Activated naive CD8-positive, alpha-beta T cell treated with anti-CD3 and anti-CD28 coated beads, Interleukin-2, amount 50 U/mL, for 16 hours (primary cell): ENCODE results near the gene STMN3.
"Not testable (repeated sequence)": the region's sequence is repeated elsewhere in the genome, so short reads cannot be mapped to it uniquely, and the experiment has no call there.

Experiments used
- DNase-seq: peaks from one replicate; pipeline ENCODE4 v3.0.0-alpha.2; 2020; ENCODE audit warnings: low read depth, low spot score

STMN3 gene

DNA sequence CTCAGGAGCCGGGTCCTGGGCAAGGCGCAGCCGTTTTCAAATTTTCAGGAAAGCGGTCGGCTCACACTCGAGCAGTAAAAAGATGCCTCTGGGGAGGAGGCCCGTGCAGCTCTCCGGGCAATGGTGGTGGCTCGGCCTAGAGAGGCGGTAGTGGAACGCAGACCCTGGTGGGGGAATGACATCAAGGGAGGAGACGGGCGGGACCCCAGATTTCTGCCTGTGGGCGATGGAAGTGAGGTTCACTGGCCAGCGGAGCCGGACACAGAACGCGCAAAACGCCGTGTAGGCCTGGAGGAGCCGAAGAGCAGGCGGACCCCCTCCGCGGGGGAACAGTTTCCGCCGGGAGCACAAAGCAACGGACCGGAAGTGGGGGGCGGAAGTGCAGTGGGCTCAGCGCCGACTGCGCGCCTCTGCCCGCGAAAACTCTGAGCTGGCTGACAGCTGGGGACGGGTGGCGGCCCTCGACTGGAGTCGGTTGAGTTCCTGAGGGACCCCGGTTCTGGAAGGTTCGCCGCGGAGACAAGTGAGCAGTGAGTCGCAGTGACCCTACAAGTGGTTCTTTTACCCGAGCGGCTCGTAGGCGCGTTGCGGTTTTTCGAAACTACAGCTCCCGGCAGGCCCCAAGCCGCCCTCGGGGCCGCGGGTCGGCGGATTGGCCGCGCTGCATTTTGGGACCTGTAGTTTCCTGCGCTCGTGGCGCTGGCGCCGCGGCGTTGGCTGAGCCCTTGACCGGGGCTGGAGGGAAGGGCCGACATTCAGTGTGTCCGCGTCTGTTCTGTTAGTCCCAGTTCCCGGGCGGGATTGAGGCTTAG, 4.9 kb upstream of the STMN3 start, which contains the start of gene RTEL1:
TSS of gene RTEL1 (plus strand) at position 376 of the 812 bp plus-strand sequence. CDS start 1,091 bp downstream, outside the sequence.
- peak; percentile 75 for DNase-seq

DNA sequence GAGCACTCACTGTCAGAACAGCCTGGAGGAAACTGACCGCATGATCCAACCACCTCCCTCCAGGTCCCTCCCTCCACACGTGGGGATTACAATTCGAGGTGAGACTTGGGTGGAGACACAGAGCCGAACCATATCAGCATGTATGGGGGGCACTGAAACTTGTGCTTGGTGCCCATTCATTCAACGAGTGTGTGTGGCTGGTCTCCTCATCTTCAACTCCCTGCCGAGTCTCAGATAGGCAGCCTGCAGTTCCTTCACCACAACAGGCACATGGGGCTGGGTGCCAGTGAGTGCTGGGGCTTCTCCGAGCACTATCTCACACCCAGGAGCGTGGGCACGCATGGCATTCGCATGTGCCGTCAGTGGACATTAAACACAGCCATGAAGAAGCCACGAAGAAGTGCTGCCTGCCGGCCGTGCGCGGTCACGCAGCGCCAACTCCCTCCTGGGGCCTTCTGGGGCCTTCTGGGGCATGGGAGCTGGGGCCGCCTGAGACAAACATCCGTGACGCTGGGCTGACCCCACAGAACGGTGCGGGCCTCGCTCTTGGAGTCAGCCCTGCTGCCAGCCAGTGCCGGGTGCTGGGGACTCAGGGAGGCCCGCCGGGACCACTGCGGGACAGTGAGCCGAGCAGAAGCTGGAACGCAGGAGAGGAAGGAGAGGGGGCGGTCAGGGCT, 4.2 kb upstream of the STMN3 start:
- DNase-seq = no peak

DNA sequence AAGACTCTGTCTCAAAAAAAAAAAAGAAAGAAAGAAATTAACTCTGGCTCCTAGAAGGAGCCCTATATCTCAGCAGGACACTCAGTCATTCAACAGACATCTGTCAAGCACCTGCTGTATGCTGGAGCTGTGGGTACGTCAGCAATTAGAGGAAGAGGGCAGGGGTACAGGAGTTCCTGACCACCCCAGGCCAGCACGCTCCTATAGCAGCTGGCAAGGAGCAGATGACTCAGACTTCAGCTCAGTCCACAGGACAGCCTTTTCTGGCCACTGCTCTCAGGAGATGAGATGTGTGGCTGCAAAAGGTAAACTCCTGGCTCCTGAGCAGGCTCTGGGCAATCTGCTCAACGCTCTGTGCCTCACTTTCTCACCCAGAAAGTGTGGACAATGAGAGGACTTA, 3.2 kb upstream of the STMN3 start:
- no peak for DNase-seq

GRCh38 chr20:63655249-63655648, 2.0 kb upstream of the STMN3 start:
- no peak for DNase-seq

- DNase-seq = no peak
These were observed 897 bp upstream of the STMN3 start for GRCh38 chr20:63653974-63654668.

- DNase-seq = no peak
These were observed 838 bp downstream of the STMN3 start for GRCh38 chr20:63652192-63652980.

GRCh38 chr20:63651942-63652191, 1.4 kb downstream of the STMN3 start:
- no peak for DNase-seq

DNA sequence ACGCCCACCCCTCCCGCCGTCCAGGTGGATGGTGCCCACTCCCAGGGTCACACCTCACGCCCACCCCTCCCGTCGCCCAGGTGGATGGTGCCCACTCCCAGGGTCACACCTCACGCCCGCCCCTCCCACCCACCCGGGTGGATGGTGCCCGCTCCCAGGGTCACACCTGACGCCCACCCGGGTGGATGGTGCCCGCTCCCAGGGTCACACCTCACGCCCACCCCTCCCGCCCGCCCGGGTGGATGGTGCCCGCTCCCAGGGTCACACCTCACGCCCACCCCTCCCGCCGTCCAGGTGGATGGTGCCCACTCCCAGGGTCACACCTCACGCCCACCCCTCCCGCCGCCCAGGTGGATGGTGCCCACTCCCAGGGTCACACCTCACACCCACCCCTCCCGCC, 2.7 kb downstream of the STMN3 start:
- DNase-seq = not testable (repeated sequence)

- DNase-seq = no peak
These were observed 4.2 kb downstream of the STMN3 start for GRCh38 chr20:63648895-63649589.

- DNase-seq = no peak
These were observed 5.0 kb downstream of the STMN3 start for GRCh38 chr20:63648190-63648589.

GRCh38 chr20:63645218-63645617, 8.0 kb downstream of the STMN3 start:
- DNase-seq = no peak

- no peak for DNase-seq
These were observed 9.3 kb downstream of the STMN3 start for GRCh38 chr20:63643946-63644345.

DNA sequence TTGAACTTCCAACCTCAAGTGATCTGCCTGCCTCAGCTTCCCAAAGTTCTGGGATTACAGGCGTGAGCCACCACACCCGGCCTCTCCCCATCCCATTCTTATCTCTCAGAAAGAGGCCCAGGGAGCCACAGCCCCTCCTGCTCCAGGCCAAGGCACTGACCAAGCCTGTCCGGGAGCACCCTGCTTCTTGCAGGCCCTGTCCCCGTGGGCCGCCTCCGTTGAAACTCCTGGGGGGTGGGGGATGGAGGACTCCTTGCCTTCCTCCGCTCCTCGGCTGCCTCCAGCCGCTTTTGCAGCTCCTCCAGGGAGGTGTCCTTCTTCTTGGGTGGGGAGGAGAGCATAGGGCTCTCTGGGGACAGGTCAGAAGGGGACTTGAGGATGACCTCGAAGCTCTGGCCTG, 9.7 kb downstream of the STMN3 start:
- DNase-seq = no peak

GRCh38 chr20:63642527-63643247, 10.5 kb downstream of the STMN3 start:
- no peak for DNase-seq

- DNase-seq = peak; percentile 95
These were observed 11.3 kb downstream of the STMN3 start for GRCh38 chr20:63641792-63642523.

DNA sequence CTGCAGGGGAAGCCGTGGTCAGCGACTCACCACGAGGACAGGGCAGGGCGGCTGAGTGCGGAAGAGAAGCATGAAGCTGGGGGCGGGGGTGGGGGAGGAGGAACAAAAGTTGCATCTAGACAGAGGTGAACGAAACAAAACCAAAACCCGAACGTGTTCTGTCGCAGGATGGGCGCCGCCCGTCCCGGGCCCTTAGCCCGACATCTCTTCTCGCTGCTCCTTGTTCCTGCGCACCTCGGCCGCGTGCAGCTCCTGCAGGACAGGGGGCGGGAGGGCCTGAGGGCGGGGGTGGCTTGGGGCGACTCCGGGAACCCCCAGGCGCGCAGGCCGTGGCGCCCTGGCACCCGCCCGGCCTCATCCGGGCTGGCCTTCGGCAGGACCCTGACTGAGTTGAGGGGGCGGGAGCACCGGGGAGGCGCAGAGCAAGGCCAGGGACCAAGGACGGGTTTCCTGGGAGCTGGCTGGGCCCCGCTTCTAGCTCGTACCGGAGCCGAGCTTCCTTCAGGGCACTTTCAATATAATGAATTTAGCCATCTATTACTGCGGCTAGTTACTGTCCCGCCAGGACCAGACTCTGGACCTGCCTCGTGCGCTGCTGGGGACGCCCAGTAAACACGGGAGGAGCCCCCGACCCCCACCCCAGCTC, 12.0 kb downstream of the STMN3 start:
- DNase-seq = no peak

- DNase-seq = not testable (repeated sequence)
These were observed 12.5 kb downstream of the STMN3 start for GRCh38 chr20:63640686-63641085.

DNA sequence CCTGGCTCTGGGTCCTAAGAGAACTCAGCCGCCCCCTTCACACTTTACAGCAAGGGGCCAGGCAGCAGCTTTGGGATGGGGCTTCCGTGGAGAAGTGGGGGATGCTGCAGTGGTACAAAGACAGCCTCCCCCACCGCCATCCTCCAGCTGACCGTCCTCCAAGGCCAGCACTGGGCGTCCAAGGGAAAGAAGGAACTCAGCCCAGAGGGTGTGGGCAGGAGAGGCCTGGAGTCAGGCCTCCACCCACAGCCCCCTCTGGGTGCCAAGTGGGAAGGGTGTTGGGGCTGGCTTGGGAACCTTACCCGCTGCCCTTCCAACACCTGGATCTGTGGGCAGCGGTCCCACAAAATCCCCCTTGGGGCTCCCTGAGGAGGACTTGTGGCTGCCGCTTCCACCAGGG, 13.1 kb downstream of the STMN3 start:
- DNase-seq = no peak
